HG03558 (cell line): Measurements from ENCODE around the gene BRINP1.

Experiments used
- ATAC-seq: cut with Tn5 transposase; IDR thresholded peaks from one replicate; pipeline ENCODE4 v1.9.1; 2021; ENCODE audit warnings: moderate number of reproducible peaks; ENCODE audit not compliant: unreplicated experiment; ENCODE audit errors: extremely low read depth

BRINP1 gene

DNA sequence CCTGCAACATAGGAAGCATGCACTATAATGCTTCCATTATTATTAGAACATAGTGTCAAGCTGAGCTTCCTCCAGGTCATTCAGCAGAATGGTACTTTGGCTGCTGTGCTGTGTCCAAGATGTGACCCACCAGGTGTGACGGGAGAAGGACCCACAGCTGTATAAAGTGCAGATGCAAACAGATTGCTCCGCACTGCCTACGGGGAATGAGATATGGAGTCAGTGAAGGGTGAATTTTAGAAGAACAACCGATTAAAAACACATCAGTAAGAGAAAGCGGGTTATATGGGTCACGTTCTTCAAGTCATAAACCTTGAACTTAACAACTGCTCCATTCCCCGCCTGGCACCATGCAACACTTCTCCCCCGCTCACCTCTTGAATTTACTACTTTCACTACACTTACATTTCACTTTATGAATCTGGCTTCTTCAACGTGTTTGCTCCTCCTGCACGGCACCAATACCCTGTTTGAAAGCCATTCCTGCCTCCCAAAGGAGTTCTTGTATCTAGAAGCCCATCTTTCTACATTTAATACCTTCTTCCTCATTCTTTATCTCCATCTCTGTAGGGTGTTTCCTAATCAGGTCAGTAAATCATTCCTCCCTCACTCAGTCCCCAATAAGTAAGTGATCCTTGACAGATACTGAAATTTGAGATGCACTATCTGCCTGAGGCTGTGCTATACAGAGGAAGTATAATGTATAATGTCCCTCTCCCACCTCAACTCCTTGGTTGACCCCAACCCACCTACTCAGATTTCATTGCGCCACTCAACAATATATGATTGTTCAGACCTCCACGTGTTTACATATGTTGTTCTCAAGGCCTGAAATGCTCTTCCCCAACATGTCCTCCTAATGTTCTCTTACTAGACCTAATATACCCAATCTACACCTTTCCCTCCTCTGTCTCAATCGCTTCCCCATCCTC, 25.9 kb downstream of the BRINP1 start:
- ATAC-seq: no peak

DNA sequence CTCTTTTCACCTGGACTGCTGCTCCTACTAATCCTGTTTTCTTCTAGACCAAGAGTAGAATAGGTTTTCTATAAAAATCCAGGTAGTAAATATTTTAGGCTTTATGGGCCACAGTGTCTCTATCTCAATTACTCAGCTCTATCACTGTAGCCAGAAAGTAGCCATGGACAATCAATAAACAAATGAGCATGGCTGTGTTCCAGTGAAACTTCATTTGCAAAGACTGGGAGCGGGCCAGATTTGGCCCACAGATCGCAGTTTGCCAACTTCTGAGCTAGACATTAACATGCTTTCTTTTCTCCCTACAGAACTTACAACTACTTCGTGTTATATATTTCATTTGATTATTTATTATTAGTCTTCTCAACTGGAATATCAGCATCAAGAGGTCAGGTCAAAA, 30.2 kb downstream of the BRINP1 start:
- ATAC-seq: no peak

DNA sequence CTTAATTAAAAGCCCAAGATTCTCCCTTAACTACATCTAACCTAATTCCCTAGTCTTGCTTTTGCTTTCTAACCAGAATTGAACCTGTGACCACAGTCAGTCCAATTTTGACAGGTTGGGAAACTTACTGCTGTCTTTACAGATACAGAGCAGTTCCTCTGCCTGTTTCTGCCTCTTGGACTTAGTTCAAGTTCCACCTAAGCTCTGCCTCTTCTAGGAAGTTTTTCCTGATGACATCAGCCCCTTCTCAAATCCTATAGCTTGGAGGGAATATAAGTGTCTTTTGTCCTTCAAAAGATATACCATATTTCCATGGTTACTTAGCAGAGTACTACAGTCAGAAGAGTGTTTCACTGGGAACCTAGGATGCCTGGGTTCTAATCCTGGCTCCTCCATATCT, 31.7 kb downstream of the BRINP1 start:
- no peak for ATAC-seq

DNA sequence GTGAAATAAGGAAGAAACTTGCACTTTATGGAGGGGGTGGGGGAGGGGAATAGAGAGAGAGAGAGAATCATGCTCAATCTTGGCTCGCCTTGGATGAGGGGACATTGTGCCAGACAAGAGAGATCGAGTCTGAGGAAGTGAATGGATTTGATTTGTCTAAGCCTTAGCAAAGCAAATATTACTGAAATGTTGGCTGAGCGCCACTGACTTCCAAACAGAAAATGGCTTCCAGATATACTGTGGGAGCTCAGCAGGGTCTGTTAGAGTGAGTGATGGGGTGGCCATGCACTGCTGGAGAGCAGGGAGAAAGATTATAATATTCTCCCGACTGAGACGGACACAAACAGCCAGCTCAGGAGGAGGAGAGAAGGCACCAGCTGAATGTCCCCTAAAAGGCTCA, 34.5 kb downstream of the BRINP1 start:
- no peak for ATAC-seq

DNA sequence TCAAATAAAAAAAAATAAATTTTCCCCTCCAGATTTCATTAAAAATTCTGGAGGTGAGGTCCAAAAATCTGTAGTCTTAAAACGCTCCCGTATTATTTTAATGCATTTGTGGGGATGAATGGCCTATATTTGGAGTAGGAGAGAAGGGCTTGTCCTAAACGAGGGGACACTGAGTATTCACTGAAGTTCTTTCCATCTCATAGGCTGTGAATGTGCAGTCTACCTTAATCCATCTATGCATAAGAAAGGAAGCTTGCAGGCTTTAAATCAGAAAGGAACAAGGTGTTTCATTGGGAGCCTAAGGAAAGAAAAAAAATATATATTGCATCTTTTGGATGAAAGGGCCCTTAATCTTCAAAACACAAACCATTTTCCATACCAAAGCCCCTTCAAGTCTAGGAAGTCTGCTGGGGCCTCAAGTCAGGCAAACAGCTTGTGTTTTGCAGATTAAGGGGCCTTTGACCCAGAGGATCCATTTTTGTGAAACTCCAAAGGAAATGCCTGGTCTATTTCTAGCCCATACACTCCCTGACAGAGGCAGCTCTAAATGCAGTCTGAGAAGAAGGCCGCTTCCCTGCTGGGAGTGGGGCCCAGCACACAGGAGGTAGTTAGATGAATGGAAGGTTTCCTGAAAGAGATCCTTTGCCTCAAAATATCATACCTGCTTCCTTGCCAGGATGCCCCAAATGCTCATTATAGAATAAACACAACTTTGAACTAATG, 35.6 kb downstream of the BRINP1 start:
- no peak for ATAC-seq

DNA sequence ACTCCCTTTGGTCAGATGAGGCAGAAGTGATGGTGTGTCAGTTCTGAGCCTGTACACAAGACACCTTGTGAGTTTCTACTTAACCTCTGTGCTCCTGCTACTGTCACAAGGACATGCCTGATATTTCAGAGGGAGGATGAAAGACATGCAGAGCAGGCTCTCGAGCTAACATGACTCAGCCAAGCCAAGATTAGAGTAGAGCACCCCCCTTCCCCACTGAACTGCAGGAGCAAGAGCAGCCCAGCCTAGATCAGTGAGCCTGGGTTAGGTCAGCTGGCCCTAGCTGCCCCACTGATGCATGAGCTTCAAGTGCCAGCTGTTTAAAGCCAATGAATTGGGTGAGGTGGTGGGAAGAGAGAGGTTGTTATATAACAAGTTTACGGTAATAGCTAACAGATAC, 36.7 kb downstream of the BRINP1 start:
- no peak for ATAC-seq

DNA sequence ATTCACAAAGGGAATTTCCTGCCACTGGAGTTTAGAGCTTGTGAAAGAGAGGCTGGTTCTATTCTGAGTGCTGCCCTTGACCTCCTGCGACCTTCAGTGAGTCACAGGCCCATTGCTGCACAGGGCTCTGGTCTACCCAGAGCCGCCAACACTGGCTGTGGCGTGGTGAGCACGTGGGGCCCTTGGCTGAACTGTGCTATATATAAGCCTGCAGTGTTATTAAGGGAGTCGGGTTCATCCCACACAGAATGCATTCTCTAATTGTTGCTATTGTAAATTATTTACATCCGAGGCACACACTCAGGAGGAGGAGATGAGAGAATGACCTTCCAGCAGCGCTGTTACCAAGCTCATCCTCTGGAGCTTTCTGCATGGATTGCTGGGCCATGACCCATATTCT, 47.1 kb downstream of the BRINP1 start:
- no peak for ATAC-seq

DNA sequence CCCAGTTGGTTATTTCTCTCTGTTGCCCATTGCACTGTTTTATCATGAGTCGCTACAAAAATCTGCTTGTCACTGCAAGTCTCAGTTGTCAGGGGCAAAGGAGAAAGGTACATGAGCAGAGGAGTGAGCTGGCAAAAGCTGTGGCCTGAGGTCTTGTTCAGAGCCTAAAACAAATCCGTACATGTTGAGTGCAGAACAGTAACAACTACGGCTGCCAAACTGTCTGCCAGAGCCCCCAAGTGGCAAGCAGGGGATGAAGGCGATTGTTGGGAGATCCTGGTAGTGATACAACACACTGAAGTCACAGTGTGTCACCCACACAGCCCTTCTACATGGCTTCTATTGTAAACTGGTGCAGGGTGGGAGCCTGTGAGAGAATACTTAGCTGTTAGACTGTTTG, 50.9 kb downstream of the BRINP1 start:
- no peak for ATAC-seq

DNA sequence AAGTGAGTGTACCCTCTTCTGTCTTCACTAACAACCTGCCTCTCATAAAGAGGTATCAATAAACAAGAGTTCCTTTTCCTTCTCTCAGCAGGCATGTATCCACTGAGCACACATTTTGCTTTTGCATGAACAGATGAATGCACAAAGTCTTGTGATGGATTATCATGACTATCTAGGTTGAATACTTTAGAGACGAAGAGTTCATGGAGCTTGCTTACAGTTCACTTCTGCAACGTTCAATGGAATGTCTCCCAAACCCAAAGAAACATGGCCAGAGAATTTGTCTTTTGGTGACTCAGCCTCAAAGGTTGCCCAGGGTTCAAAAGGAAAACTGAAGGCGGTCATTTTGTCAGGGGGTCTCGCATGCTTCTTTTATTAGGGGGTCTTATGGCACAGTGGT, 55.4 kb downstream of the BRINP1 start:
- no peak for ATAC-seq

DNA sequence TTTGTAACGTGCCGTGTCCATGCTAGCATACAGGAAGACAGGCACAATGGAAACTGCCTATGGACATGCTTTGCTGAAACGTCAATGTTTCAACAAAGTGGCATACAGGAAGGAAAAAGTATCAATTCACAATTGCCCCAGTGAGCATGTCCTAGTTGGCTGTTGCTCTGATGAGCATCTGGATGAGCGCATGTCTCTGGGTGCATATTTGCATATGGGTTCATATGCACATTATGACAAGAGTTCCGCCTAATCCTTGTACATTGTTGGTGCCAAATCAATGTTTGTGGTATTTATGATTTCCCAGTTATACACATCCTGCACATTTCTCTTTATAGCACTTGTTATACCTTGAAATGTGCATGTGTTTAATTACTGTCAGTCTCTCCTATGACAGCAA, 58.5 kb downstream of the BRINP1 start:
- no peak for ATAC-seq

DNA sequence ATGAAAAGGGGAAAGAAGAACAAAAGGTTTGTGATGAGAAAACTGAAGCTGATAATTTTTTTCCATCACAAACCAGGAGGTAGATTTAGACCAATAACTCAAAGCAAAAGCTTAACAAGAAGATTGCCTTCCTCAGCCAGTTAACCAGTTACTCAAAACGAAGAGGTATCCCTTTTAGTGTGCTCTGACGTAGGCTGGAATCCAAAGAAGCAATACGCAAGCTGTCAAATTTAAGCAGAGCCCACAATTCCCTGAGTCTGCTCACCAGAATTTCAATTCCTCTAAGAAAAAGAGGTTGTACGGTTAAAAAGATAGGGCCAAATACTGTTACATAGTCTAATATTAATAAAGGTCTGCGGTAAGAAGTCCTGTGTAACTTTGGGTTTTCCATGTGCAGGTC, 61.8 kb downstream of the BRINP1 start:
- ATAC-seq: no peak

DNA sequence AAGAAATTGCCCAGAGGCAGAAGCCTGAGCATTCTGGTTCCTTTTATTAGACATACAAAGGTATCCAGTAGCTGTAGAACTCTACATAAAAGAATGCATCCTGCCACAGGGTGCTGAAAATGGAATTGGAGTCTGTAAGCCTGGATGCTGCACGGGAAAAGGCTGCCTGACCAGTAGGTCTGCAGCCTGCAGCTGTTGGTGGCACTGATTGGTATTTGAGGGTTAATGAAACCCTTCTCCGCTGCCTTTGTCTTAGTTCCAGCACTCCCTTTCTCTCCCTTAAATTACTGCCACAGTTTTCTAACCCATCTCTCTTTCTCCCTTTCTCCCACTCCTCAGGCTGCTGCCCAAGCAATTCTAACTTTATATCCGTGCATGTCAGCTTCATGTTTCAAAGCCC, 64.7 kb downstream of the BRINP1 start:
- ATAC-seq: no peak

DNA sequence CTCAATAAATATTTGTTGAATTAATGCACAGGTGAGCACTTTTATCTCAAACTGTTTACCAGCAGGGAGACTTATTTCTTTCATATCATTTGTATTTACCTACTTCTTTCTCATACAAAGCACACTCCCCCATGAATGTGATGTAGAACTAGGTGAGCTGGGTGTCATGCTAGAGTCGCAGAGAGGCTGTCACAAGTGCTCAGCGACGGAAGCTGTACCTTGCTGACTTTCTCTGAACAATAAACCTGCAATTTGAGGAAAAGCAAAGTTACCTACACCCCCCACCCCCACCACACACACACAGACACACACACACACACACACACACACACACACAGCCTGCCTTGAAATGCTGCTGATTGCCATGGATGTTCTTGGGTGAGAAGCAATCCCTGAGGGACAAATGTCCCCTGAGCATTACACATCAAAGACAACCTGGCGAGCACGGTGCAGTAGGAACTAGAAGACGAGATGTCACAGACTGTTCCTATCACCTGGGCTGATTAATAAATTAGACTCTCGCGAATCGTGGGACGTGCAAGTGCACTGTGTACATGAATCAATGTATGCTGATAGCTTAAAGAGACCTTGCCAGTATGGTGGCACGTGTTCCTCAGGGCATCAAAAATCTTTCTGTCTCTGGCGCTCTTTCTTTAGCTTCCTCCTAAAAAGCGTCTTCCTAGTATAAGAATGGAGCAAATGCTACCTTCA, 66.1 kb downstream of the BRINP1 start:
- no peak for ATAC-seq

DNA sequence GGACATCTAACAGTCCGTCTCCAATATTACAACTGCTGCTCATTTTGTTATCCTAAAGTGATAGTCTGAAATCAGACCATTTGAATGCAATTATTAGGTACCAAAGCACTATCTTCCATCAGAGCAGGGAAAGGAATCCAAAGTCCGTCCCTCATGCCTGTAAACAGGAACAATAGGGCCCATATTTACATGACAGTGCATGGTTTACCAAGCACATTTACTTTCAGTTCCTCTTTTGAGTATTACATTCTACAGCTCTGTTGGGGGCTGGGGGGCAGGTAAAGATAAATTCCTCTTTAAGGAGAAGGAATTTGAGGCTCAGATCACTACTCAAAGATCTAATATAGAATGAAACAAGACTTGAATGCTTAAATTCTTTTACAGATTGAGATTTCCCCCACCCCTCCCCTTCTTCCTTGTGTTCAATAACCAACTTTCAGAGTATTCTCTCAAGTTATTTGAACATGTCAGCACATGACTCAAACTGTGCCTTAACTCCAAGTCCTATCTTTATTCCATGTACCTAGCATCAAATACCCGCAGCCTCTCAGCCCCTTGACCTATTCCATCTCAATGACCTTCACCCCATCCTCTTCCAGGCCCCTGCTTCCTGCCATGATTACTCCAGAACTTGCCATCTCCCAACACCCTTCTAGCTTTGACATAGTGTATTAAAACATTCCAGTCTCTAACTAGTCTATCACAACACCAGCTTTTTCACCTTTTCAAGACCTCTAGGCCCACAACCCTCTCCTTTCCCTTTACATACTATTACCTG, 71.0 kb downstream of the BRINP1 start:
- ATAC-seq: no peak

DNA sequence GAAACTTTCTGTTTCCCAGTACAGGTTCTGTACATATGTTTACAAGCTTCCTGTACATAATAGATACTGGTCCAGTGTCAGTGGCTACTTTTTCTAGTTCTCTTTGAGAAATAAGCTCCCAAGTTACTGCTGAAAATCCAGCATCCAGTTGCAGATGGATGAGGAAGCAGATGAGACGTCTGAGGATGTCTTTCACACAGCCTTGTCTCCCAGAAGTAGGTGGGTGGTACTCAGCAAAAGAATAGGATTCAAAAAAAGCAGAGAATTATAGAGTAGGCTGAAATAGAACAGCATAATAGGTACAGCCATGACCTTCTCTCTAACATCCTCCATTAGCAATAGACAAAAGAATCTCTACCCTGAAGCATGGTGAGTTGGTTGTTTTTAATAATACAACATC, 77.7 kb downstream of the BRINP1 start:
- no peak for ATAC-seq

DNA sequence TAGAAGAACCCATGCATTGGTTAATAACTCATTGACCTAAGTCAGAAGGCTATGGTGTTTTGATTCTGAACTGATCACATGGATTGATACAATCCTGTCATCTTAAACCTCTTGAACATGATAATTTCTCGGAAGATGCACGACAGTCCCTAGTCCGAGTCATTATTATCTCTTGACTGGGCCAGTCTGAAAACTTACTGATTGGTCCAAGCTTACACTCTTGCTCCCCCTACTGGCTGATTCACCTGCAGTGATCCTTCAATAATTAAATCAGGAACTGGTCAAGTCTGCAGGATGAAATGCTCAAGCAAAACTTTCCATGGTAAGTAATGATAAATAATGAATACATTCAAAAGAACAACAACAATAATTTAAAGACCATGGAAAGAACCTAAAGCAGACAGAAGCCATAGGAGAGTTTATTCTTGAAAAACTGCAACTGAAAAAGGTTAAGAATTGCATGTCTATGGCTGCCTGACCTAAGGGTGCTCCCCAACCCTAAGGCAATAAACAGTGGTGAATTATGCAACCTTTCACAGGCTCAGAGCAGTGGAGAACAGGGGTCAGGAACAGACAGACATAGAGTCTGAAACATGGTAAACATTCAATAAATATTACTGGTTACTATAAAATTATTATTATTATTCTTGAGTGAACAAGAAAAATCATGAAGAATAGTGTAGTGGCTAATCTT, 79.3 kb downstream of the BRINP1 start:
- no peak for ATAC-seq

DNA sequence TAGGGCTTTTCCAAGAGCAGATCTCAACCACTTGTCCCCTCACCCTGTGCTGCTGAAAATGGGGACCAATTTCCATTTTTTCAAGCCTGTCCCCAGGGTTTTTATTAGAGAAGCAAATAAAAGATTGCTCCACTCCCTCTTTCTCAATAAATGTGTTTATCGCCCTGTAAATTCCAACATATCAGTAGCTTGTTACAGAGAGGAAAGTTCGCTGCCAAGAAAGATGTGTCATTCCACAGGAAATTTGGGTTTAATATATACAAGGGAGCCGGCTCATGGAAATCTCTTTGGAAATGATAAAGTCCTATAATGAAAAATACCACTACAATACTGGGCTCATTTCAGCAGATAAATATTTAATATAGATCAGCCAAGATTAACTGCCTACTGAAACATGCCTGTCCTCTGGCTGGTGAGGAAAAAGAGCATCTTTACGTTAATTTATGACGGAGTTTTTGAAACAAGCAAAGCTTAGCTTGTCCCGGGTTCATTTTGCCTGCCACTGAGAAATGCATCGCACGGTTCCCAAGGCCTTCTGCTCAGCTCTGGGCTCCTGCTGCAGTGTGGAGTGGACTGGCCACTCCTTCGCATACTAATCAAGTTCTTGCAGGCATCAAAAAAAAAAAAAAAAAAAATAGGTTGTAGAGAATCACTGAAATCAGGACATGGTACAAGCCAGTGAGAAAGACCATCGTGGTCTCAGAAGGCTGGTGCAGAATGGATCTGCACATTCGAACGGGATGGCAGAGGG, 84.5 kb downstream of the BRINP1 start:
- ATAC-seq: no peak

DNA sequence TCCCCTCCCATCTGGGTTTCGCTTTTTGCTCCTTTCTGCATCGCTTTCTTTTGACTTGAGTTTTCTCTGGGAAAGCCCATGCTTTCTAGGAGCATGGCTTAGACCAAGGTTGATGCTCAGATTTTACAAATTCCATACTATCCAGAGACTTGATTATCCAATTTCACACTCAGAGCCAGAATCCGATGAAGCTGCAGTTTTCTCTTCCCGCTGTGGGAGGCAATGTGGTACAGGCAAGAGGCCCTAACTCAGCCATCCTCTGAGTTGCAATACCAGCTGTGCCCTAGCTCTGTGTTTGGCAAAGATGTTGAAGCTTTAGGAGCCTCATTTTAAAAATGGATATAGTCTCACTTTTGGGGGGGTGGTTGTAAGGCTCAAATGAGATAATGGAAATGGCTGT, 85.1 kb downstream of the BRINP1 start:
- no peak for ATAC-seq
